OCI-LY7 (cell line): ENCODE data around the gene ACR. TPM values are rescaled to one million over a fixed set of nuclear protein-coding genes. Genes with fewer than 3 reads are reported as not detected.
"Not testable (repeated sequence)": the region's sequence is repeated elsewhere in the genome, so short reads cannot be mapped to it uniquely, and the experiment has no call there.

ENCODE experiments used
- BruUV-seq: library from RNA; stranded (reverse); fragments of 400-500 nt; replicated peaks from 2 replicates; lab custom pipeline; 2021; lab: Mats Ljungman, UMichigan
- CTCF ChIA-PET: fragments of 300-600 bp; sonication (Branson Sonifier 250); formaldehyde crosslinking; loops from one replicate; lab custom pipeline; 2022; ENCODE audit warnings: antibody characterized with exemption; ENCODE audit not compliant: unreplicated experiment; lab: Charles Lee
- POLR2A ChIA-PET: fragments of 300-600 bp; sonication (Branson Sonifier 250); formaldehyde crosslinking; loops from one replicate; lab custom pipeline; 2022; ENCODE audit warnings: antibody characterized with exemption; lab: Charles Lee
- DNase-seq: peaks from one replicate; pipeline ENCODE4 v3.0.0-alpha.2; 2015; ENCODE audit warnings: low spot score
- H2AFZ ChIP-seq: fragments of 200-600 bp; sonication (generic), shearing (Covaris generic); 2 replicates; pipeline ENCODE4 v1.6.1; 2014; ENCODE audit warnings: mild to moderate bottlenecking, antibody characterized with exemption, low read length, moderate library complexity
- H3K27ac ChIP-seq: fragments of 200-600 bp; sonication (generic); 2 replicates; pipeline ENCODE4 v1.5.1; 2014; ENCODE audit warnings: mixed run types, low read depth, mild to moderate bottlenecking, moderate library complexity, low read length, inconsistent platforms; ENCODE audit not compliant: poor library complexity, severe bottlenecking
- H3K36me3 ChIP-seq: fragments of 200-600 bp; sonication (generic); 2 replicates; pipeline ENCODE4 v1.6.1; 2014; ENCODE audit warnings: mild to moderate bottlenecking, antibody characterized with exemption, low read length, moderate library complexity, mixed read lengths; ENCODE audit not compliant: insufficient read depth
- H3K4me1 ChIP-seq: fragments of 200-600 bp; sonication (generic); 2 replicates; pipeline ENCODE4 v1.5.1; 2014; ENCODE audit warnings: mild to moderate bottlenecking, low read length; ENCODE audit not compliant: insufficient read depth, poor library complexity, severe bottlenecking
- H3K4me2 ChIP-seq: fragments of 200-600 bp; sonication (generic); 2 replicates; pipeline ENCODE4 v1.6.1; 2014; ENCODE audit warnings: mild to moderate bottlenecking, low read length
- H3K4me3 ChIP-seq: fragments of 200-600 bp; sonication (generic); 2 replicates; pipeline ENCODE4 v1.5.1; 2014; ENCODE audit warnings: mild to moderate bottlenecking, low read depth, low read length; ENCODE audit not compliant: poor library complexity, severe bottlenecking
- H3K79me2 ChIP-seq: fragments of 200-600 bp; sonication (generic); 2 replicates; pipeline ENCODE4 v1.6.1; 2016; ENCODE audit warnings: low read depth, mild to moderate bottlenecking, low read length, moderate library complexity, mixed read lengths; ENCODE audit not compliant: insufficient read depth
- H3K9me2 ChIP-seq: fragments of 200-600 bp; sonication (generic); 2 replicates; pipeline ENCODE4 v1.6.1; 2016; ENCODE audit warnings: mild to moderate bottlenecking, low read length, mixed read lengths; ENCODE audit not compliant: insufficient read depth
- H3K9me3 ChIP-seq: fragments of 200-600 bp; sonication (generic); 2 replicates; pipeline ENCODE4 v1.6.1; 2014; ENCODE audit warnings: mild to moderate bottlenecking, mixed run types, low read length, mixed read lengths
- H4K20me1 ChIP-seq: fragments of 200-600 bp; sonication (generic); 2 replicates; pipeline ENCODE4 v1.6.1; 2014; ENCODE audit warnings: mild to moderate bottlenecking, antibody characterized with exemption, low read length, moderate library complexity, mixed read lengths; ENCODE audit not compliant: insufficient read depth
- EZH2phosphoT487 ChIP-seq: fragments of 200-600 bp; sonication (generic); IDR thresholded peaks from 2 replicates; pipeline ENCODE4 v1.6.1; 2018; ENCODE audit warnings: low read depth, borderline replicate concordance, mild to moderate bottlenecking, mixed run types, antibody characterized with exemption, low read length, moderate library complexity, mixed read lengths
- intact Hi-C: fragments of 100-400 bp; cut with micrococcal nuclease; formaldehyde crosslinking; loops from one replicate; pipeline ENCODE4 v1.10.0; 2022; ENCODE audit not compliant: unreplicated experiment
- total RNA-seq, 2 experiments: library from RNA; depleted of rRNA in 1 of 2; stranded (reverse); fragments of >200 nt in 1 of 2; shearing (Covaris generic) in 1 of 2; gene quantifications; 2 replicates each; pipeline ENCODE4 v1.2.3, GENCODE V29; 2014 to 2022
- TF ChIP-seq, protein P1 (sequence below): fragments of 200-600 bp; sonication (generic); conservative IDR thresholded peaks from 2 replicates; pipeline ENCODE4 v1.5.1; 2014; ENCODE audit warnings: mild to moderate bottlenecking, antibody characterized with exemption, low read length, moderate library complexity, mixed read lengths

ACR gene
- total RNA-seq, 2 experiments from 2014 or later: not detected

DNA sequence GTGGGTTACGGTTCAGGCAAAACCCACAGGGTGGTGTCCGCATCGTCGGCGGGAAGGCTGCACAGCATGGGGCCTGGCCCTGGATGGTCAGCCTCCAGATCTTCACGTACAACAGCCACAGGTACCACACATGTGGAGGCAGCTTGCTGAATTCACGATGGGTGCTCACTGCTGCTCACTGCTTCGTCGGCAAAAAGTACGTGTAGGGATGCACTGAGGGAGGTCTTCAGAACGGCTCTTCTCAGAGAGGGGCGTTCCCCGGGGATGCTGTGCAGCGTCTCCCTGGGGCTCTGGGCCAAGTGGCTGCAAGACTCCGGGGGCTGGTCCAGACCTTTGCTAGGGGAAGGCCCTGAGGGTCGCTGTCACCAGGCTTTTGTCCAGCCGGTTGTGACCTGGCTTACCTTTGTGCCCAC is 1.3 kb downstream of the ACR start:
- no peaks in the 10 kb centered on the region for H3K36me3 ChIP-seq
- no peak for DNase-seq
- H3K9me2 ChIP-seq: no peaks in the 10 kb centered on the region
- H3K27ac ChIP-seq: no peak overlapping the region
- H3K4me1 ChIP-seq: no peaks in the 10 kb centered on the region
- no peaks in the 10 kb centered on the region for H4K20me1 ChIP-seq
- no TSS peak for BruUV-seq
- CTCF ChIA-PET: no interaction called here
- H3K79me2 ChIP-seq: no peaks in the 10 kb centered on the region
- intact Hi-C loops: no loop called here
- no peak overlapping the region for H3K4me3 ChIP-seq
- no peak overlapping the region for H3K4me2 ChIP-seq
- POLR2A ChIA-PET: no interaction called here
- H3K9me3 ChIP-seq: no peaks in the 10 kb centered on the region
- H2AFZ ChIP-seq: no peak overlapping the region
- TF ChIP-seq, protein P1, sequence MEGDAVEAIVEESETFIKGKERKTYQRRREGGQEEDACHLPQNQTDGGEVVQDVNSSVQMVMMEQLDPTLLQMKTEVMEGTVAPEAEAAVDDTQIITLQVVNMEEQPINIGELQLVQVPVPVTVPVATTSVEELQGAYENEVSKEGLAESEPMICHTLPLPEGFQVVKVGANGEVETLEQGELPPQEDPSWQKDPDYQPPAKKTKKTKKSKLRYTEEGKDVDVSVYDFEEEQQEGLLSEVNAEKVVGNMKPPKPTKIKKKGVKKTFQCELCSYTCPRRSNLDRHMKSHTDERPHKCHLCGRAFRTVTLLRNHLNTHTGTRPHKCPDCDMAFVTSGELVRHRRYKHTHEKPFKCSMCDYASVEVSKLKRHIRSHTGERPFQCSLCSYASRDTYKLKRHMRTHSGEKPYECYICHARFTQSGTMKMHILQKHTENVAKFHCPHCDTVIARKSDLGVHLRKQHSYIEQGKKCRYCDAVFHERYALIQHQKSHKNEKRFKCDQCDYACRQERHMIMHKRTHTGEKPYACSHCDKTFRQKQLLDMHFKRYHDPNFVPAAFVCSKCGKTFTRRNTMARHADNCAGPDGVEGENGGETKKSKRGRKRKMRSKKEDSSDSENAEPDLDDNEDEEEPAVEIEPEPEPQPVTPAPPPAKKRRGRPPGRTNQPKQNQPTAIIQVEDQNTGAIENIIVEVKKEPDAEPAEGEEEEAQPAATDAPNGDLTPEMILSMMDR: no peak
- TF ChIP-seq EZH2phosphoT487: no peak

DNA sequence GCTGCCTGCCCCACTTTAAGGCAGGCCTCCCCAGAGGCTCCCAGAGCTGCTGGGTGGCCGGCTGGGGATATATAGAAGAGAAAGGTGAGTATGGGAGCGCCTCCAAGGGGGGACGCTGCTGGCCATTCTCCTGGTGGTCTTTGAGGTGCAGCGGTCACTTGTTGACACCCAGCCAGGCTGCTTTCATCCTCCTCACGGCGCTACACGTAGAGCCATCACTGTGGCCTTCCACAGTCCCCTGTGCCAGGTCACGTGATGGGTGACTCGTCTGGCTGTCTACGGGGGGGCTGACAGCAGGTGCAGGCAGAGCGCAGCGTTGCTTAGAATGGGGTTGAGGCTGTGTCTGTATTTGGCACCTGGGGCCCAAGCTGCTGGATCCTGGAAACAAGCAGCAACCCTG is 1.9 kb downstream of the ACR start:
- H3K4me3 ChIP-seq: no peak overlapping the region
- DNase-seq: no peak
- H3K9me2 ChIP-seq: no peaks in the 10 kb centered on the region
- no peak overlapping the region for H3K27ac ChIP-seq
- intact Hi-C loops: no loop called here
- TF ChIP-seq, protein P1: no peak
- no peaks in the 10 kb centered on the region for H3K79me2 ChIP-seq
- H3K36me3 ChIP-seq: no peaks in the 10 kb centered on the region
- H3K4me2 ChIP-seq: no peak overlapping the region
- ChIA-PET CTCF (no interaction called here), POLR2A (no interaction called here)
- no peaks in the 10 kb centered on the region for H3K4me1 ChIP-seq
- no peak overlapping the region for H2AFZ ChIP-seq
- no peaks in the 10 kb centered on the region for H4K20me1 ChIP-seq
- BruUV-seq: no TSS peak
- no peaks in the 10 kb centered on the region for H3K9me3 ChIP-seq

DNA sequence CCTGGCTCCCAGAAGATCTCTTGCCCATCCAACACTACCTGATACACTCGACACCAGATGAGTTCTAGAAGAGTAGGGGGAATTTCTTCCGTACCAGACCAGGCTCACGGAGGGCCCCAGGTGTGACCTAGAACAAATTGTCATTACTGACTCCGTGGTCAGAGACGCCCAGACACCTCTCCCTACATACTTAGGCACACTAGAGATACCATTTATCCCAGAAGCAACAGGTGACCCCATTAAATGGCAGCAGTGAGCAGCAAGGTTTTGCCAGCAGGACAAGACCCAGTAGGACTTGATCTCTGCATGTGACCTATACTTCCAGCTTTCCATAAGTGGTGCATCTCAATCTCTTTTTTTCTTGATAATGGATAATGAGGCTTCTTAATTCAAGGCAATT is 2.7 kb downstream of the ACR start:
- H3K27ac ChIP-seq, intact Hi-C loops, H3K36me3 ChIP-seq, DNase-seq, H3K79me2 ChIP-seq, H3K4me1 ChIP-seq, H4K20me1 ChIP-seq, H3K9me2 ChIP-seq, POLR2A ChIA-PET, H3K4me2 ChIP-seq, CTCF ChIA-PET, H2AFZ ChIP-seq, BruUV-seq, H3K9me3 ChIP-seq, H3K4me3 ChIP-seq: not testable (repeated sequence)

DNA sequence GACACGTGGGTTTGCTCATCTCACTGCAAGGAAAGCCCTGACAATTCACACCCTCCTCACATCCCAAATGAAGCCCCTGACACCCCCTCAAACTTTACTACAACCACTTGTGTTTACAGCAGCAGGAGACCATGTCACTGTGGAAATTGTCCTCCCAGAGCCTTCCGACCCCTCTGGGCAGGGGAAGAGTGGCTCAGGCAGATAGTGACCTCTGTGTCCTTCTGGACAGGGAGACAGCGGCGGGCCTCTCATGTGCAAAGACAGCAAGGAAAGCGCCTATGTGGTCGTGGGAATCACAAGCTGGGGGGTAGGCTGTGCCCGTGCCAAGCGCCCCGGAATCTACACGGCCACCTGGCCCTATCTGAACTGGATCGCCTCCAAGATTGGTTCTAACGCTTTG is 6.4 kb downstream of the ACR start:
- H4K20me1 ChIP-seq, H2AFZ ChIP-seq, CTCF ChIA-PET, POLR2A ChIA-PET, DNase-seq, BruUV-seq, H3K4me1 ChIP-seq, H3K9me3 ChIP-seq, intact Hi-C loops, H3K36me3 ChIP-seq, H3K79me2 ChIP-seq, H3K27ac ChIP-seq, H3K4me2 ChIP-seq, H3K9me2 ChIP-seq, H3K4me3 ChIP-seq: not testable (repeated sequence)

DNA sequence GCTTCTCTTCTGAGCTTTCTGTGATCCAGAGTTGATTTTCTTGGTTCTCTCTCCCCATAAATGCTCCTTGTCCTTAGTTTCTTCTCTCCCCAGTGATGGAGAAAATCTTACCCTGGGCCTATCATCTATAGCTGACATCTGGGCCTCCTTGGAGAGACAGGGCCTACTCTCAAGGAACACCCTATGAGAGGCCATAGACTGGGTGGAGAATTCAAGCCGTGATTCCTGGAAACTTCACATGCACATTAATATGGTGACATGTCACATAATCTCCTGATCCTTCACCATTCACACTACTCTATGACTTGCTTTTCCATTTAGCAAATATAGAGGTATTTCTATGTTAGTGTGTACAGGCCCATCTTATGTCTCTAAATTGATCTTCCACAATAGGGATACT is 9.5 kb downstream of the ACR start:
- POLR2A ChIA-PET, BruUV-seq: not testable (repeated sequence)

More for the DNA sequence above, 9.5 kb downstream of the ACR start:
- H3K36me3 ChIP-seq, H3K4me1 ChIP-seq, H3K4me2 ChIP-seq, CTCF ChIA-PET, H3K9me2 ChIP-seq, H4K20me1 ChIP-seq, H3K4me3 ChIP-seq, H3K79me2 ChIP-seq, DNase-seq, H3K9me3 ChIP-seq, H2AFZ ChIP-seq, H3K27ac ChIP-seq, intact Hi-C loops: not testable (repeated sequence)
